Activated CD4-positive, alpha-beta memory T cell treated with anti-CD3 and anti-CD28 coated beads, Interleukin-2, amount 10 ng/mL, durations not matched to agents 7 days and 5 days (primary cell): ENCODE measurements around the gene BRCA2. TPM values are rescaled to one million over a fixed set of nuclear protein-coding genes. Genes with fewer than 3 reads are reported as not detected.

ENCODE experiments used
- CTCF ChIA-PET: fragments of 350-600 bp; sonication (Branson Sonifier 250); formaldehyde crosslinking; loops from one replicate; lab custom pipeline; 2021; ENCODE audit warnings: antibody characterized with exemption, inconsistent platforms; lab: Charles Lee
- POLR2A ChIA-PET: fragments of 350-600 bp; sonication (Branson Sonifier 250); formaldehyde crosslinking; loops from one replicate; lab custom pipeline; 2021; ENCODE audit warnings: antibody characterized with exemption; lab: Charles Lee
- DNase-seq: peaks from one replicate; pipeline ENCODE4 v3.0.0-alpha.2; 2020
- H3K27ac Mint-ChIP-seq: one replicate; pipeline ENCODE4 v1.8.0; 2021; ENCODE audit warnings: mild to moderate bottlenecking, mixed read lengths
- H3K27me3 Mint-ChIP-seq: one replicate; pipeline ENCODE4 v1.8.0; 2021; ENCODE audit warnings: mixed read lengths
- H3K36me3 Mint-ChIP-seq: one replicate; pipeline ENCODE4 v1.8.0; 2021; ENCODE audit warnings: low read depth, mixed read lengths
- H3K4me1 Mint-ChIP-seq: one replicate; pipeline ENCODE4 v1.8.0; 2021; ENCODE audit warnings: mixed read lengths
- H3K4me3 Mint-ChIP-seq: one replicate; pipeline ENCODE4 v1.8.0; 2021; ENCODE audit warnings: mild to moderate bottlenecking, mixed read lengths
- H3K9me3 Mint-ChIP-seq: one replicate; pipeline ENCODE4 v1.8.0; 2021; ENCODE audit warnings: mixed read lengths
- total RNA-seq, 2 experiments: library from RNA; stranded (reverse); gene quantifications; one replicate each; pipeline ENCODE4 v1.2.3, GENCODE V29; 2021

Gene BRCA2
- total RNA-seq, 2 experiments from 2014 or later = 18.3 to 23.6 TPM

DNA sequence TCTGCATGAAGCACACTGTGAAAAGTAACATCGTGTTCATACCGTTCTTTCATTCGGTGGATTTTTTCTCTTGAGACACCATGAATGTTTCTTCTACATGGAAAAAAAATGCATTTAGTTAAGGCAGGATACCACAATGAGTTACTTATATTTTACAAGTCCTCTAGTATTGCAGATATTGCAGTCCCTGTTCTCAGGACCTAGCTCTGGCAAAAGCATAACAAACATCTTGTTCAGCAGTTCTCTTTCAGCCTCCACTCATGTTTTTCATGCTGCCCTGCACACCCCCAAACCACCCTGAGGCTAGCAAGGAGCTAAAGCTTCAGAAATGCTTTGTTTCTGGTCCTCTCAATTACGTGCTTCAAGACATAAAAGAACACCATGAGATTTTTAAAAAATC, 87.8 kb downstream of the BRCA2 start:
- no peak for DNase-seq
- POLR2A ChIA-PET = interaction anchor here (1.2 kb wide), 1 partner anchor 13 kb away, joined by 3 read pairs; no protein-coding TSS in a partner anchor
- CTCF ChIA-PET = interaction anchor here (1.2 kb wide), 1 partner anchor 11 kb away, joined by 3 read pairs; no protein-coding TSS in a partner anchor
- no peak overlapping the region for H3K4me3 Mint-ChIP-seq
- peaks cover 9% of the 10 kb centered on the region for H3K4me1 Mint-ChIP-seq
- H3K9me3 Mint-ChIP-seq = no peaks in the 10 kb centered on the region
- no peaks in the 10 kb centered on the region for H3K27me3 Mint-ChIP-seq
- H3K27ac Mint-ChIP-seq = no peak overlapping the region
- peaks cover 56% of the 10 kb centered on the region for H3K36me3 Mint-ChIP-seq

DNA sequence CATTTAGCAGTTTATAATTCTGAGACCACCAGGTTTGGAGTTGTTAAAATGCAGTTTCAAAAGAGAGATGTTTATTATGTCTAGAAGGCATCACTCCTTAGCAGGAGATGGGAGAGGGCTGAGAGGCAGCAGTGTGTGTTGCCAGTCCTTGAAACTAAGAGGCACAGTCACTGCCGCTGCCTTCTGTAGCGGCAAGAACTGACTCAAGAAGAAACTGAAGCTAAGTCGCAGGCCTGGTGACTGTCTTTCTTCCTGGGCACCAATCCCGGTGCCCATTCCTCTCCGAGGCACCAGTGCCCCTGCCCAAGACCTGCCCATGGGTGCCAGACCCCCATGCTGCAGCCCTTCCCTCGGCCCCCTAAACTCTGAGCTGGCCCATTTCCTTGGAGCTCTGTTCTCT, 92.5 kb downstream of the BRCA2 start:
- H3K4me3 Mint-ChIP-seq = peak overlapping the region; percentile 46

DNA sequence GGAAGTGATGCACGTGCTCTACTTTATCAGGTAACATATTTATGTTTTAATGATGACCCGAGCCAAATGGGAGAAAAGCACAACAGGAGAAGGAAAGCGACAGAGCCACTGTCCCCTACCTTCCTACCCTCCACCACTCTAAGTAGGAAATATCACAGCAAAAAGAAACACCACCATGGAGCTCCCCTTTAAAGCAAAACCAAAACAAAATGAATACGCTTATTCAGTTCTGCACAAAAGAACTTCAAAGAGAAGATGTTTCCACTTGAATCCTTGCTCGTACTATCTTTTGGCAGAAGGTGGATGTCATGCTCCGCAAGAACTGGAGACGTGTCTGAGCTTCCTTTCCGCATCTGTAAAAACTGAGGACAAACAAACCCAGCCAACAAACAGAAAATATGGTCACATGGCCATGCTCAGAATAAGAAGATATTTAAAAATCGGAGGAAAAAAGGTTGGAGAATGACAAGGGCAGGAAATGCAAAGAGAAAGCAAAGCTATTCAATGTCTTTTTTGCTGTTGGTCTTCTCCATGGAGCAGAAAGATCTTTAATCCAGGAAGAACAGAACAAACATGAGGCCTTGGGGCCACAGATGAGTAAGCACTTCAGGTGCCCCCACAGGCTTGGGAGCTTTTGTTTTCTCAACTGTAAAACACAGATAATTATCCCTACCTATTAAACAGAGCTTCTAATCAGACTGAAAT, 93.1 kb downstream of the BRCA2 start:
- no peak for DNase-seq
- peaks cover 22% of the 10 kb centered on the region for H3K4me1 Mint-ChIP-seq
- no peaks in the 10 kb centered on the region for H3K27me3 Mint-ChIP-seq
- peak overlapping the region; percentile 53 for H3K27ac Mint-ChIP-seq
- no peaks in the 10 kb centered on the region for H3K9me3 Mint-ChIP-seq
- CTCF ChIA-PET = interaction anchor here (1.6 kb wide), 1 partner anchor 20 kb away, joined by 6 read pairs; the partner anchor contains the start of gene N4BP2L1
- H3K36me3 Mint-ChIP-seq = peaks cover 29% of the 10 kb centered on the region
- peak overlapping the region; percentile 46 for H3K4me3 Mint-ChIP-seq
- POLR2A ChIA-PET = interaction anchor here (0.8 to 3.1 kb wide), 6 partner anchors 15 to 130 kb away, joined by 3 to 36 read pairs (median 4); partner anchors contain the start of genes BRCA2, N4BP2L1, N4BP2L2 and ZAR1L

More for the DNA sequence above, 92.5 kb downstream of the BRCA2 start:
- ChIA-PET POLR2A (interaction anchor here (0.8 to 3.1 kb wide), 6 partner anchors 15 to 131 kb away, joined by 3 to 36 read pairs (median 4); partner anchors contain the start of genes BRCA2, N4BP2L1, N4BP2L2 and ZAR1L), CTCF (no interaction called here)
- peak overlapping the region; percentile 53 for H3K27ac Mint-ChIP-seq
- no peaks in the 10 kb centered on the region for H3K9me3 Mint-ChIP-seq
- peaks cover 31% of the 10 kb centered on the region for H3K36me3 Mint-ChIP-seq
- peaks cover 22% of the 10 kb centered on the region for H3K4me1 Mint-ChIP-seq
- H3K27me3 Mint-ChIP-seq = no peaks in the 10 kb centered on the region
- peak; percentile 26 for DNase-seq

DNA sequence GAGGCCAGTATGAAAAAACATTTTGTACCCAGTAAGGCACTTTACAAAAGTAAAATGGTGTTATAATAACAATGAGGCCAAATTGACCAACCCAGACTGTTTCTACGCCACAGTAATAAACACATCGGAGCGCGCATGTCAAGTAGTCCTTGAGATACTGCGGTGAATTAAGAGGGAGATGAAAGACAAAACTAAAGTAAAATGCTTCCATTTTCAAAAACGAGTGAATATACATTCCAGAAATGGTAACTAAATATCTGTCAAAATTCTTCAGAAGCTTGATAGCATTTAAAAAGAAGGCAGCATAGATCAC, 93.6 kb downstream of the BRCA2 start:
- peaks cover 24% of the 10 kb centered on the region for H3K36me3 Mint-ChIP-seq
- no peak overlapping the region for H3K27ac Mint-ChIP-seq
- H3K27me3 Mint-ChIP-seq = no peaks in the 10 kb centered on the region
- no peak for DNase-seq
- ChIA-PET POLR2A (interaction anchor here (1.1 to 3.1 kb wide), 4 partner anchors 14 to 124 kb away, joined by 3 to 36 read pairs (median 9); partner anchors contain the start of genes BRCA2, N4BP2L1 and ZAR1L), CTCF (interaction anchor here (1.6 kb wide), 1 partner anchor 19 kb away, joined by 6 read pairs; the partner anchor contains the start of gene N4BP2L1)
- peaks cover 22% of the 10 kb centered on the region for H3K4me1 Mint-ChIP-seq
- H3K4me3 Mint-ChIP-seq = no peak overlapping the region
- H3K9me3 Mint-ChIP-seq = no peaks in the 10 kb centered on the region

DNA sequence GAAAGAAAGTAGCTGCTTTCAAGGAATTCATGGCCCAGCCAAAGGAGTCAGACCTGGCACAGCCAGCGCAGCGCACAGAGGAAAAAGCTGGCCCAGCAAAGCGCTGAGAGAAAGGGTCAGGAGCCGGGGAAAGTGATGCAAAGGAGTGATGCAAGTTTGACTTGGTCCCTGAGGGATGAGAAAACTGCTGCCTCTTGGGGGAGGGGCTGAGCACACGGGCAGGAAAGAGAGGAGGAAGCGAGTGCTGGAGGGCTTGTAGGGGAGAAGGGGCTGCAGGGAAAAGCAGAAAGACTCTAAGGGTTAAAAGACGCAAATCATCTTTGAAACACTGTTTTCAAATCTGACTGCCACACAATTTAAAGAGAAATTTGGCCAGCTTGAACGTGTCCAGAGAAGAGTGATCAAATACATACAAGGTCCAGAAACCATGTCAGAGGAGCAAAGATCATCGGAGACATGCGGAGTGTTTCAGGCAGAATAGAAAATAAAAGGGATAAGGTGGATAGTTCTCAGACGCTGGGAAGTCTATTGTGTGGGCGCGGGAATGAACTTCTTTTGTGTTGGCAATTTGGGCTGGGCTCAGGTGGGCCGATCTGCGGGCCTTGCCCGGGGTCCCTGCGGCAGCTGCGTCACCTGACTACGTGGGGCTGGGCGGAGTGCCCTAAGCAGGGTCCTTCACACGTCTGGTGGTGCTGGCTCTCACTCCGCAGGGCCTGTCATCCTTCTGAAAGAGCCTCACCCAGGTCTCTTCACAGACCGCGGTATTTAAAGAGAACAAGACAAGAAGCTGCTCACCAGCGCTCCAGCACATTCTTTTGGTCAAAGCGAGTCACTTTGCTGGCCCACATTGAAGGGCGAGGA, 94.5 kb downstream of the BRCA2 start:
- no peaks in the 10 kb centered on the region for H3K9me3 Mint-ChIP-seq
- POLR2A ChIA-PET = interaction anchor here (2.5 to 3.1 kb wide), 2 partner anchors 17 to 95 kb away, joined by 13 to 36 read pairs; partner anchors contain the start of genes BRCA2, N4BP2L1 and ZAR1L
- H3K4me1 Mint-ChIP-seq = peaks cover 22% of the 10 kb centered on the region
- CTCF ChIA-PET = interaction anchor here (0.8 to 1.6 kb wide), 2 partner anchors 18 to 500 kb away, joined by 3 to 6 read pairs; partner anchors contain the start of gene N4BP2L1
- H3K27ac Mint-ChIP-seq = no peak overlapping the region
- no peak for DNase-seq
- H3K36me3 Mint-ChIP-seq = peaks cover 23% of the 10 kb centered on the region
- H3K4me3 Mint-ChIP-seq = no peak overlapping the region
- H3K27me3 Mint-ChIP-seq = no peaks in the 10 kb centered on the region

DNA sequence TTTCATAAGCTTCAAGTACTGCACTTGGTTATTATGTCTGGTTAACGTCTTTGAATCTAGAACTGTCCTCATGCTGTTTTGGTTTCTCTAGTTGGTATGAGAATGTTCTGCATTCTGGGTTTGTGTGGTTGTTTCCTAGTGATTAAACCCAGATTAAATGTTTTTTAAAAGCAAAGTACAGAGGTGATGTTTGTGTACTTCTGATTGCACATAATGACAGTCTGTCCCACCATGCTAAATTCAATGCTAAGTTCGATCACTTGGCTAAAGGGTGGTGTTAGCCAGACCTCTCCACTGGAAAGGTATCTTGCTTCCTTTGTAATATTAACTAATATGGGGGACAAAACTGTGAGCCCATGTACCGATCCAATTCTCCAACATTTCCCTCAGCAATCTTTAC, 98.0 kb downstream of the BRCA2 start:
- Mint-ChIP-seq H3K36me3 (peaks cover 19% of the 10 kb centered on the region), H3K4me1 (peaks cover 13% of the 10 kb centered on the region), H3K27ac (no peak overlapping the region), H3K27me3 (no peaks in the 10 kb centered on the region), H3K4me3 (no peak overlapping the region), H3K9me3 (peaks cover 7% of the 10 kb centered on the region)
- POLR2A ChIA-PET = no interaction called here
- CTCF ChIA-PET = interaction anchor here (0.6 kb wide), 1 partner anchor 923 kb away, joined by 3 read pairs; no protein-coding TSS in a partner anchor
- DNase-seq = no peak

DNA sequence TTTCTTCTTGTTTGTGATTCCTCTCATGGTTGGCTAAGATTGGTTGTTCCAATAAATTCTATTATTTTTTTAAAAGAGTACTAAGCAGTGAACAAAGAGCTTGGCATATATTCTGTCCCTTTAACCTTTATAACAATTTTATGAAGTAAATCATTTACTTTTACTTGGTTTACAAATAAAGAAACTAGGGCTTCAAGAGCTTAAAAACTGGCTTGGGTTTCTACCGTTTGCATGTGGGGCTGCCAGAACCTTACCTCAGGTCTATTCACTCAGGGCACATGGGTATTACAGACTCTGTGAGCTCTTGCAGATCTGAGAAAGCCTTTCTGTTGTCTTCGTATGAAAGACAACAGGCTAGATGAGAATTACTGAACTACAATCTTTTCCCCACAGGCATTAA, 99.3 kb downstream of the BRCA2 start:
- POLR2A ChIA-PET = interaction anchor here (0.9 kb wide), 1 partner anchor 100 kb away, joined by 4 read pairs; the partner anchor contains the start of genes BRCA2 and ZAR1L
- CTCF ChIA-PET = interaction anchor here (1.2 kb wide), 1 partner anchor 12 kb away, joined by 3 read pairs; no protein-coding TSS in a partner anchor
- Mint-ChIP-seq H3K27ac (no peak overlapping the region), H3K4me1 (peaks cover 4% of the 10 kb centered on the region), H3K36me3 (peaks cover 27% of the 10 kb centered on the region), H3K27me3 (no peaks in the 10 kb centered on the region), H3K9me3 (peaks cover 14% of the 10 kb centered on the region), H3K4me3 (no peak overlapping the region)
- DNase-seq = no peak

DNA sequence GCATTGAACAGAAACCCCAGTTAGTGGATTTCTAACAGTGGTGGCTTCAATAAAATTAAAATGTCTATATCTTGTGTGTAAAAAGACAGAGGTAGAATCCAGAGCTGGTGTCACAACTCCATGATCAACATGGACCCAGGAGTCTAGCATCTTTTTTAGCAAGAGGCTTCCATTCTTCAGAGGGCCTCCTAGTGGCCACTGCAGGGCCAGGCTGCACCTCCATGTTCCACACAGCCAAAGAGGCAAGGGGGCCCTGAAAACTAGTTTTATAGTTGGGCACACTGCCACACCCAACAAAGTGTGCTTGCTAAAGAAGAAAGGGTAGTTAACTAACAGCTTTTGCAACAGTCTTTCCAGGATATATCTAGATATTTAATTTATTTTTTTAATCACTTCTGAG, 99.7 kb downstream of the BRCA2 start:
- H3K9me3 Mint-ChIP-seq = peaks cover 17% of the 10 kb centered on the region
- ChIA-PET CTCF (interaction anchor here (1.2 kb wide), 1 partner anchor 12 kb away, joined by 3 read pairs; no protein-coding TSS in a partner anchor), POLR2A (interaction anchor here (0.9 to 1.0 kb wide), 2 partner anchors 14 to 100 kb away, joined by 4 to 5 read pairs; partner anchors contain the start of genes BRCA2, N4BP2L1 and ZAR1L)
- no peak overlapping the region for H3K27ac Mint-ChIP-seq
- H3K4me3 Mint-ChIP-seq = no peak overlapping the region
- DNase-seq = peak; percentile 24
- H3K4me1 Mint-ChIP-seq = peaks cover 1% of the 10 kb centered on the region
- no peaks in the 10 kb centered on the region for H3K27me3 Mint-ChIP-seq
- H3K36me3 Mint-ChIP-seq = peaks cover 31% of the 10 kb centered on the region

DNA sequence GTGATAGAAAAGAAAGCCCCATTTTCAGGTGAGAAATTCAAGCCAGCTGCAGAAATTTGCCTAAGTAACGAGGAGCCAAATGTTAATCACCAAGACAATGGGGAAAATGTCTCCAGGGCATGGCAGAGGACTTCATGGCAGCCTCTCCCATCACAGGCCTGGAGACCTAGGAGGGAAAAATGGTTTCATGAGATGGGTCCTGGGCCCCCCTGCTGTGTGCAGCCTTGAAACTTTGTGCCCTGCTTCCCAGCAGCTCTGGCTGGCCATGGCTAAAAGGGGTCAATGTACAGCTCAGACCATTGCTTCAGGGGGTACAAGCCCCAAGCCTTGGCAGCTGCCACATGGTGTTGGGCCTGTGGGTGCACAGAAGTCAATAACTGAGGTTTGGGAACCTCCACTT, 102.7 kb downstream of the BRCA2 start:
- Mint-ChIP-seq H3K9me3 (peaks cover 26% of the 10 kb centered on the region), H3K4me3 (no peak overlapping the region), H3K27me3 (no peaks in the 10 kb centered on the region), H3K4me1 (peaks cover 1% of the 10 kb centered on the region), H3K36me3 (peaks cover 57% of the 10 kb centered on the region), H3K27ac (no peak overlapping the region)
- POLR2A ChIA-PET = no interaction called here
- CTCF ChIA-PET = no interaction called here
- no peak for DNase-seq

DNA sequence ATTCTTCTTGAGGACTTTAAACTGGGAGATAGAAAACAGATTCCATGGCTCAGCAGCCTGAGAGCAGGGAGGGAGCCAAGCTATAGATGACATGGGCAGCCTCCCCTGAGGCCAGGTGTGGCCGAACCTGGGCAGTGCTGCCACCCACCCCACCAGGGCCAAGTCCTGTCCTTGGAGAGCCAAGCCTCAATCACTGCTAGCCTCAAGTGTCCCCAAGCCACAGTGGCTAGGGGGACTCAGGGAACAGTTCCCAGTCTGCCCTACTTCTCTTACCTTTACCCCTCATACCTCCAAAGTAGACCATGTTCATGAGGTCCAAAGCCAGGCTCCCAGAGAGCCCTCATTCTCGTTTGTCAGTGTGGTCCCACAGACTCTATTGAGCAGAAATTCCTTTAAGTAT, 104.6 kb downstream of the BRCA2 start:
- peaks cover 72% of the 10 kb centered on the region for H3K36me3 Mint-ChIP-seq
- no peak for DNase-seq
- no peak overlapping the region for H3K4me3 Mint-ChIP-seq
- no peaks in the 10 kb centered on the region for H3K27me3 Mint-ChIP-seq
- peaks cover 11% of the 10 kb centered on the region for H3K4me1 Mint-ChIP-seq
- peaks cover 26% of the 10 kb centered on the region for H3K9me3 Mint-ChIP-seq
- no peak overlapping the region for H3K27ac Mint-ChIP-seq
- CTCF ChIA-PET = no interaction called here
- POLR2A ChIA-PET = interaction anchor here (0.6 kb wide), 1 partner anchor 73 kb away, joined by 3 read pairs; no protein-coding TSS in a partner anchor

DNA sequence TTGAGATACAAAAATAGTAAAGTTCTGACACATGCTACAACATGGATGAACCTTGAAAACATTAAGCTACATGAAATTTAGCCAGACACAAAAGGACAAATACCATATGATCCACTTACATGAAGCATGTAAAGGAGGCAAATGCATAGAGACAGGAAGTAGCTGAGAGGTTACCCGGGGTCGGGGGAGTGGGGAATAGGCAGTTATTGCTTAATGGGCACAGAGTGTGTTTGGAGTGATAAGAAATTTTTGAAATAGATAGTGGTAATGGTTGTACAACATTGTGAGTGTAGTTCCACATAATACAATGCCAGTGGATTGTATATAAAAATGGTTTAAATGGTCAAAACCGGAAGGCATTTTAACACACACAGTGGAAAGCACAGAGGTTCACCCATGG, 108.3 kb downstream of the BRCA2 start:
- Mint-ChIP-seq H3K4me1 (peaks cover 26% of the 10 kb centered on the region), H3K27me3 (no peaks in the 10 kb centered on the region), H3K9me3 (peaks cover 18% of the 10 kb centered on the region), H3K36me3 (peaks cover 73% of the 10 kb centered on the region), H3K27ac (no peak overlapping the region), H3K4me3 (no peak overlapping the region)
- ChIA-PET POLR2A (interaction anchor here (1.5 to 1.9 kb wide), 2 partner anchors 15 to 115 kb away, joined by 5 read pairs; partner anchors contain the start of gene N4BP2L2), CTCF (no interaction called here)
- DNase-seq = no peak

DNA sequence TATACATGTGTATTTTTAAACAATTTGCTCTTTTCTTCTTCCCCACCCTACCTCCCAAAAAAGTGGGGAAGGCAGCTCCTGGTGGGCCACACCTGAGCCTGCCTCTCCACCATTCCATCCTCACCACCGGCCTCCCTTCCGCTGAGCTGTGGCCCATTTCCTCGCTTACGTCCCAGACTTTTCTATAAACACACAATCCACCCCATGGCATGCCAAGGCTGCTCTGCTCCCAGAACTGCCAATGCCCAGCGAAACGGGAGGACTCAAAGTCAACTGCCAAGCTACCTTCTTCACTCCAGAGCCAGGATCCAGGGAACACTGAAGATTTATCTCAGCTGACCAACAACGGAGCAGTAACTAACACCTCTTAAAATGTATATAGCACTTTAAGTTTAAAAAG, 109.8 kb downstream of the BRCA2 start:
- Mint-ChIP-seq H3K27ac (peak overlapping the region; percentile 68), H3K36me3 (peaks cover 61% of the 10 kb centered on the region), H3K9me3 (peaks cover 8% of the 10 kb centered on the region), H3K27me3 (no peaks in the 10 kb centered on the region), H3K4me1 (peaks cover 35% of the 10 kb centered on the region), H3K4me3 (peak overlapping the region; percentile 99)
- POLR2A ChIA-PET = interaction anchor here (0.7 to 5.6 kb wide), 4 partner anchors 17 to 113 kb away, joined by 3 to 121 read pairs (median 36); partner anchors contain the start of genes BRCA2, N4BP2L2 and ZAR1L
- DNase-seq = no peak
- CTCF ChIA-PET = interaction anchor here (1.4 kb wide), 1 partner anchor 178 kb away, joined by 4 read pairs; no protein-coding TSS in a partner anchor
